PC-9 (cell line): Measurements from ENCODE around the gene CSNK1E. TPM values are rescaled to one million over a fixed set of nuclear protein-coding genes. Genes with fewer than 3 reads are reported as not detected.

Experiments
- BruUV-seq: library from RNA; stranded (reverse); fragments of 400-500 nt; replicated peaks from 2 replicates; lab custom pipeline; 2021; lab: Mats Ljungman, UMichigan
- CTCF ChIA-PET: fragments of 300-600 bp; sonication (Branson Sonifier 250); formaldehyde crosslinking; loops from one replicate; lab custom pipeline; 2022; ENCODE audit warnings: antibody characterized with exemption; lab: Charles Lee
- POLR2A ChIA-PET: fragments of 300-600 bp; sonication (Branson Sonifier 250); formaldehyde crosslinking; loops from one replicate; lab custom pipeline; 2022; ENCODE audit warnings: antibody characterized with exemption; ENCODE audit not compliant: unreplicated experiment; lab: Charles Lee
- DNase-seq, 2 experiments: peaks; one replicate each; pipeline versions ENCODE4 v3.0.0 to v3.0.0-alpha.2; 2015 to 2022; ENCODE audit warnings: mixed read lengths in 1 of 2
- H2AFZ ChIP-seq: fragments of 200-600 bp; sonication (generic); 2 replicates; pipeline ENCODE4 v1.8.1; 2017; ENCODE audit warnings: antibody characterized with exemption
- H3F3A ChIP-seq: fragments of 200-600 bp; sonication (generic); 2 replicates; pipeline ENCODE4 v1.8.1; 2017; ENCODE audit warnings: antibody characterized with exemption, mild to moderate bottlenecking, low read depth; ENCODE audit not compliant: insufficient read depth
- H3K27ac ChIP-seq: fragments of 200-600 bp; sonication (generic); 2 replicates; pipeline ENCODE4 v1.6.1; 2016; ENCODE audit warnings: mixed run types
- H3K27me3 ChIP-seq: fragments of 200-600 bp; sonication (generic); 2 replicates; pipeline ENCODE4 v1.6.1; 2016; ENCODE audit warnings: low read depth, mixed run types; ENCODE audit not compliant: insufficient read depth
- H3K36me3 ChIP-seq: fragments of 200-600 bp; sonication (generic); 2 replicates; pipeline ENCODE4 v1.6.1; 2016; ENCODE audit warnings: low read depth, mixed run types
- H3K4me1 ChIP-seq: fragments of 200-600 bp; sonication (generic); replicated peaks from 2 replicates; pipeline ENCODE4 v1.6.1; 2016; ENCODE audit warnings: mixed run types; ENCODE audit not compliant: insufficient read depth
- H3K4me2 ChIP-seq: fragments of 200-600 bp; sonication (generic); 2 replicates; pipeline ENCODE4 v1.6.1; 2017; ENCODE audit warnings: mixed run types
- H3K4me3 ChIP-seq: fragments of 200-600 bp; sonication (generic); 2 replicates; pipeline ENCODE4 v1.6.1; 2016; ENCODE audit warnings: mixed run types
- H3K79me2 ChIP-seq: fragments of 200-600 bp; sonication (generic); 2 replicates; pipeline ENCODE4 v1.6.1; 2017; ENCODE audit warnings: low read depth, mixed run types
- H3K9me2 ChIP-seq: fragments of 200-600 bp; sonication (generic); 2 replicates; pipeline ENCODE4 v1.8.1; 2017; ENCODE audit warnings: mild to moderate bottlenecking; ENCODE audit not compliant: insufficient read depth
- H3K9me3 ChIP-seq: fragments of 200-600 bp; sonication (generic); 2 replicates; pipeline ENCODE4 v1.8.1; 2016; ENCODE audit warnings: low read depth; ENCODE audit not compliant: insufficient read depth
- H4K20me1 ChIP-seq: fragments of 200-600 bp; sonication (generic); 2 replicates; pipeline ENCODE4 v1.8.1; 2017; ENCODE audit not compliant: insufficient read depth
- CTCF ChIP-seq: fragments of 200-600 bp; sonication (generic); conservative IDR thresholded peaks from 2 replicates; pipeline ENCODE4 v1.6.1; 2017; ENCODE audit warnings: mixed run types, antibody characterized with exemption, mild to moderate bottlenecking, moderate library complexity
- EZH2 ChIP-seq: fragments of 200-600 bp; sonication (generic); IDR thresholded peaks from 2 replicates; pipeline ENCODE4 v1.8.0; 2017; ENCODE audit warnings: antibody characterized with exemption, low read depth
- intact Hi-C: fragments of 100-400 bp; cut with micrococcal nuclease; formaldehyde crosslinking; loops from one replicate; pipeline ENCODE4 v1.10.0; 2022; ENCODE audit not compliant: unreplicated experiment
- total RNA-seq: library from RNA; stranded (reverse); gene quantifications from 2 replicates; pipeline ENCODE4 v1.2.3, GENCODE V29; 2021

Gene CSNK1E
- total RNA-seq, 1 experiment from 2014 or later: 348 TPM

GRCh38 chr22:38247713-38248112, 69.5 kb downstream of the CSNK1E start:
- no peak for TF ChIP-seq CTCF
- no peak for TF ChIP-seq EZH2
- H3K27me3 ChIP-seq: no peaks in the 10 kb centered on the region
- no peaks in the 10 kb centered on the region for H3K9me3 ChIP-seq
- no peaks in the 10 kb centered on the region for H3K9me2 ChIP-seq
- no peak overlapping the region for H3K27ac ChIP-seq
- no peak overlapping the region for H3K4me2 ChIP-seq
- H3K4me1 ChIP-seq: no peaks in the 10 kb centered on the region
- H3F3A ChIP-seq: peaks cover 9% of the 10 kb centered on the region; the same call in 1 of the 2 replicates
- no TSS peak for BruUV-seq
- H3K36me3 ChIP-seq: peaks cover 43% of the 10 kb centered on the region; the same call in 1 of the 2 replicates
- H4K20me1 ChIP-seq: peaks cover 37% of the 10 kb centered on the region
- ChIA-PET POLR2A (no interaction called here), CTCF (no interaction called here)
- no peak for DNase-seq
- no peak overlapping the region for H2AFZ ChIP-seq
- peaks cover 49% of the 10 kb centered on the region for H3K79me2 ChIP-seq
- intact Hi-C loops: no loop called here
- H3K4me3 ChIP-seq: no peak overlapping the region

GRCh38 chr22:38246692-38247091, 70.5 kb downstream of the CSNK1E start:
- Histone ChIP-seq H3K79me2 (peaks cover 39% of the 10 kb centered on the region), H3K27ac (no peak overlapping the region), H3F3A (peaks cover 19% of the 10 kb centered on the region), H3K36me3 (peaks cover 33% of the 10 kb centered on the region; the same call in 1 of the 2 replicates), H2AFZ (no peak overlapping the region), H3K9me2 (no peaks in the 10 kb centered on the region), H3K4me3 (no peak overlapping the region), H3K27me3 (no peaks in the 10 kb centered on the region), H3K9me3 (no peaks in the 10 kb centered on the region), H3K4me2 (no peak overlapping the region), H4K20me1 (peaks cover 31% of the 10 kb centered on the region), H3K4me1 (peaks cover 9% of the 10 kb centered on the region; the same call in 1 of the 2 replicates)
- no peak for TF ChIP-seq EZH2
- TF ChIP-seq CTCF: no peak
- DNase-seq: no peak
- ChIA-PET POLR2A (interaction anchor here (0.6 kb wide), 1 partner anchor 25 kb away, joined by 4 read pairs; no protein-coding TSS in a partner anchor), CTCF (no interaction called here)
- no TSS peak for BruUV-seq
- intact Hi-C loops: no loop called here

- DNase-seq: no peak
- no peaks in the 10 kb centered on the region for H3K9me3 ChIP-seq
- TF ChIP-seq CTCF: no peak
- TF ChIP-seq EZH2: no peak
- no peak overlapping the region for H3K4me3 ChIP-seq
- BruUV-seq: no TSS peak
- no peak overlapping the region for H3K27ac ChIP-seq
- peaks cover 34% of the 10 kb centered on the region for H3K79me2 ChIP-seq
- peaks cover 31% of the 10 kb centered on the region for H4K20me1 ChIP-seq
- CTCF ChIA-PET: no interaction called here
- H3F3A ChIP-seq: peaks cover 25% of the 10 kb centered on the region
- H2AFZ ChIP-seq: no peak overlapping the region
- H3K4me2 ChIP-seq: no peak overlapping the region
- POLR2A ChIA-PET: interaction anchor here (0.6 kb wide), 2 partner anchors 25 to 43 kb away, joined by 4 to 6 read pairs; no protein-coding TSS in a partner anchor
- H3K27me3 ChIP-seq: no peaks in the 10 kb centered on the region
- peaks cover 15% of the 10 kb centered on the region for H3K4me1 ChIP-seq
- intact Hi-C loops: no loop called here
- peaks cover 31% of the 10 kb centered on the region; the same call in 1 of the 2 replicates for H3K36me3 ChIP-seq
- no peaks in the 10 kb centered on the region for H3K9me2 ChIP-seq
These were observed 71.1 kb downstream of the CSNK1E start for GRCh38 chr22:38246046-38246658.
